Neuronal stem cell (in vitro differentiated cells): Measurements from ENCODE around the gene SVIL.

Experiments
- DNase-seq: peaks from one replicate; pipeline ENCODE4 v3.0.0-alpha.2; 2013; ENCODE audit warnings: low spot score
- H2AFZ ChIP-seq: one replicate; pipeline ENCODE4 v1.6.1; 2013; ENCODE audit warnings: mild to moderate bottlenecking, low read length, inconsistent platforms
- H2AK5ac ChIP-seq: 2 replicates; pipeline ENCODE4 v1.6.1; 2013; ENCODE audit warnings: low read depth, mild to moderate bottlenecking, inconsistent platforms, low read length, moderate library complexity, mixed read lengths
- H2BK120ac ChIP-seq: 2 replicates; pipeline ENCODE4 v1.6.1; 2013; ENCODE audit warnings: low read depth, mild to moderate bottlenecking, inconsistent platforms, low read length, moderate library complexity, mixed read lengths
- H2BK12ac ChIP-seq: one replicate; pipeline ENCODE4 v1.6.1; 2013; ENCODE audit warnings: low read length, inconsistent platforms
- H2BK15ac ChIP-seq: 2 replicates; pipeline ENCODE4 v1.6.1; 2013; ENCODE audit warnings: mild to moderate bottlenecking, low read length, inconsistent platforms, mixed read lengths
- H2BK5ac ChIP-seq: one replicate; pipeline ENCODE4 v1.6.1; 2013; ENCODE audit warnings: inconsistent platforms, mild to moderate bottlenecking, low read length, moderate library complexity
- H3K14ac ChIP-seq: one replicate; pipeline ENCODE4 v1.6.1; 2013; ENCODE audit warnings: low read length, inconsistent platforms
- H3K18ac ChIP-seq: 2 replicates; pipeline ENCODE4 v1.6.1; 2013; ENCODE audit warnings: low read length, inconsistent platforms
- H3K23ac ChIP-seq: 2 replicates; pipeline ENCODE4 v1.6.1; 2013; ENCODE audit warnings: low read depth, mild to moderate bottlenecking, mixed read lengths, low read length, inconsistent platforms; ENCODE audit not compliant: poor library complexity
- H3K27ac ChIP-seq: replicated peaks from 3 replicates; pipeline ENCODE4 v1.5.1; 2013; ENCODE audit warnings: low read length, inconsistent platforms
- H3K27me3 ChIP-seq, 3 experiments: 2 replicates each; pipeline ENCODE4 v1.6.1; 2013; ENCODE audit warnings: low read length in 3 of 3, mild to moderate bottlenecking in 2 of 3, inconsistent platforms in 1 of 3, low read depth in 1 of 3, mixed read lengths in 1 of 3, moderate library complexity in 1 of 3; ENCODE audit not compliant: control insufficient read depth in 3 of 3, insufficient read depth in 3 of 3
- H3K36me3 ChIP-seq, 2 donors: replicated peaks in 1 of 2; 2 replicates each; pipeline ENCODE4 v1.6.1; 2013; ENCODE audit warnings: low read length in 2 of 2; ENCODE audit not compliant: control insufficient read depth in 2 of 2, insufficient read depth in 2 of 2
- H3K4ac ChIP-seq: 2 replicates; pipeline ENCODE4 v1.6.1; 2013; ENCODE audit warnings: inconsistent platforms, mild to moderate bottlenecking, low read length, moderate library complexity
- H3K4me1 ChIP-seq, 2 donors: 1 replicate in 1 of 2; 2 replicates in 1 of 2; pipeline ENCODE4 v1.6.1; 2013; ENCODE audit warnings: low read length in 2 of 2, low read depth in 1 of 2; ENCODE audit not compliant: control insufficient read depth in 2 of 2, insufficient read depth in 1 of 2
- H3K4me2 ChIP-seq: one replicate; pipeline ENCODE4 v1.6.1; 2013; ENCODE audit warnings: mild to moderate bottlenecking, low read length, inconsistent platforms; ENCODE audit not compliant: insufficient read depth, poor library complexity, severe bottlenecking
- H3K4me3 ChIP-seq, 2 donors: 2 replicates each; pipeline ENCODE4 v1.5.1; 2013; ENCODE audit warnings: low read length in 2 of 2, mild to moderate bottlenecking in 2 of 2, inconsistent platforms in 1 of 2, moderate library complexity in 1 of 2
- H3K79me1 ChIP-seq: one replicate; pipeline ENCODE4 v1.6.1; 2013; ENCODE audit warnings: low read depth, mild to moderate bottlenecking, inconsistent platforms, low read length, moderate library complexity
- H3K9ac ChIP-seq: one replicate; pipeline ENCODE4 v1.6.1; 2013; ENCODE audit warnings: mild to moderate bottlenecking, low read depth, low read length, inconsistent platforms; ENCODE audit not compliant: poor library complexity
- H3K9me3 ChIP-seq, 2 donors: replicated peaks in 1 of 2; 2 replicates each; pipeline versions ENCODE3 to v1.6.1; 2013; ENCODE audit warnings: low read length in 2 of 2, mild to moderate bottlenecking in 2 of 2, inconsistent platforms in 1 of 2, low read depth in 1 of 2, mixed read lengths in 1 of 2, moderate library complexity in 1 of 2; ENCODE audit not compliant: control insufficient read depth in 2 of 2, insufficient read depth in 1 of 2
- H4K8ac ChIP-seq: one replicate; pipeline ENCODE4 v1.6.1; 2013; ENCODE audit warnings: low read depth, mild to moderate bottlenecking, inconsistent platforms, low read length, moderate library complexity
- H4K91ac ChIP-seq: one replicate; pipeline ENCODE4 v1.6.1; 2013; ENCODE audit warnings: low read length, low read depth, mild to moderate bottlenecking, inconsistent platforms; ENCODE audit not compliant: poor library complexity
- WGBS, 2 donors: extraction: QIAGEN DNeasy Blood & Tissue Kit; methylation state at CpG; one replicate each; pipeline ENCODE4 v1.1.7; 2013; ENCODE audit warnings: missing lambda C conversion rate in 2 of 2, mixed read lengths in 1 of 2; ENCODE audit not compliant: insufficient read length in 2 of 2, insufficient replicate concordance in 1 of 2; ENCODE audit errors: extremely low coverage in 2 of 2; 5-methylcytosine and 5-hydroxymethylcytosine counted together

Gene SVIL

GRCh38 chr10:29669149-29669548, 34.4 kb upstream of the SVIL start:
- no peaks in the 10 kb centered on the region for H3K79me1 ChIP-seq
- peaks cover 0 to 2% of the 10 kb centered on the region in 2 donors for H3K36me3 ChIP-seq

GRCh38 chr10:29668628-29669027, 33.9 kb upstream of the SVIL start:
- H2AFZ ChIP-seq: no peak overlapping the region
- H3K4me3 ChIP-seq: no peak overlapping the region
- no peak overlapping the region for H3K9ac ChIP-seq
- peaks cover 0 to 2% of the 10 kb centered on the region in 2 donors for H3K36me3 ChIP-seq
- no peak overlapping the region for H3K4ac ChIP-seq
- H2BK12ac ChIP-seq: no peak overlapping the region
- no peak overlapping the region for H2AK5ac ChIP-seq
- H2BK5ac ChIP-seq: no peak overlapping the region
- no peak overlapping the region for H4K91ac ChIP-seq
- H3K18ac ChIP-seq: no peak overlapping the region
- H3K79me1 ChIP-seq: no peaks in the 10 kb centered on the region
- H3K14ac ChIP-seq: no peak overlapping the region
- H2BK120ac ChIP-seq: no peak overlapping the region
- H2BK15ac ChIP-seq: no peak overlapping the region
- H3K4me1 ChIP-seq: peaks cover 3 to 4% of the 10 kb centered on the region in 2 donors
- no peak overlapping the region for H3K23ac ChIP-seq
- H3K9me3 ChIP-seq: peaks cover 0 to 9% of the 10 kb centered on the region in 2 donors
- H3K27ac ChIP-seq: no peak overlapping the region
- no peak overlapping the region for H4K8ac ChIP-seq
- no peak for DNase-seq
- no peak overlapping the region for H3K4me2 ChIP-seq
- no CpG with 5 or more reads among the region's 4 CpGs for WGBS, 2 donors
- H3K27me3 ChIP-seq: no peaks in the 10 kb centered on the region

More at GRCh38 chr10:29669149-29669548, 34.4 kb upstream of the SVIL start:
- H2AK5ac ChIP-seq: no peak overlapping the region
- peaks cover 3 to 4% of the 10 kb centered on the region in 2 donors for H3K4me1 ChIP-seq
- DNase-seq: no peak
- no CpG with 5 or more reads among the region's 3 CpGs for WGBS, 2 donors
- no peak overlapping the region for H3K27ac ChIP-seq
- H3K14ac ChIP-seq: no peak overlapping the region
- H2BK12ac ChIP-seq: no peak overlapping the region
- H2AFZ ChIP-seq: no peak overlapping the region
- no peak overlapping the region for H2BK15ac ChIP-seq
- no peak overlapping the region for H3K23ac ChIP-seq
- no peak overlapping the region for H2BK5ac ChIP-seq
- no peak overlapping the region for H3K9ac ChIP-seq
- no peak overlapping the region for H2BK120ac ChIP-seq
- H3K9me3 ChIP-seq: peaks cover 0 to 11% of the 10 kb centered on the region in 2 donors
- H3K18ac ChIP-seq: no peak overlapping the region
- H3K27me3 ChIP-seq: no peaks in the 10 kb centered on the region
- H4K91ac ChIP-seq: no peak overlapping the region
- H3K4me2 ChIP-seq: no peak overlapping the region
- H3K4ac ChIP-seq: no peak overlapping the region
- H4K8ac ChIP-seq: no peak overlapping the region
- no peak overlapping the region for H3K4me3 ChIP-seq

DNA sequence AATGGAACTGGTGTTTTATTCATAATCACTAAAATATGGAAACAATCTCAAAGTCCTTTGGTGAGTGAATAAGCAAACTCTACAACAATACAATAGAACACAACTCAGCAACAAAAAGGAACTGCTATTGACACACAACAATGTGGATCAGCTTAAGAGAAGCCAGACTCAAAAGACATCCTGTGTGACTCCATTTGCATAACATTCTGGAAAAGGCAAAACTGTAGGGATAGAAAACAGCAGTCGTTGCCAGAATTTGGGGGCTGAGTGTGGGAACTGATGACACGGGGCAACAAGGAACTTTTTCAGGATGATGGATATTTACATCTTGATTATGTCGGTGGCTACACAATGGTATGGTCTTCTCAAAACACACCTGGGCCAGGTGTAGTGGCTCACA, 32.4 kb upstream of the SVIL start:
- H3K36me3 ChIP-seq: peaks cover 0 to 3% of the 10 kb centered on the region in 2 donors
- H3K27ac ChIP-seq: no peak overlapping the region
- no peak overlapping the region for H3K4ac ChIP-seq
- no peak overlapping the region for H3K9ac ChIP-seq
- no peak for DNase-seq
- H4K91ac ChIP-seq: no peak overlapping the region
- WGBS, 2 donors: no CpG with 5 or more reads among the region's 3 CpGs
- H2BK15ac ChIP-seq: no peak overlapping the region
- no peak overlapping the region for H3K4me2 ChIP-seq
- H2BK12ac ChIP-seq: no peak overlapping the region
- H3K4me1 ChIP-seq: peaks cover 3 to 6% of the 10 kb centered on the region in 2 donors
- no peak overlapping the region for H3K23ac ChIP-seq
- H3K4me3 ChIP-seq: no peak overlapping the region
- no peak overlapping the region for H4K8ac ChIP-seq
- H2AK5ac ChIP-seq: no peak overlapping the region
- H2BK5ac ChIP-seq: no peak overlapping the region
- H3K9me3 ChIP-seq: no peaks in the 10 kb centered on the region
- H3K27me3 ChIP-seq: no peaks in the 10 kb centered on the region
- H3K18ac ChIP-seq: no peak overlapping the region
- no peak overlapping the region for H3K14ac ChIP-seq
- no peak overlapping the region for H2BK120ac ChIP-seq
- no peaks in the 10 kb centered on the region for H3K79me1 ChIP-seq
- no peak overlapping the region for H2AFZ ChIP-seq

GRCh38 chr10:29666201-29666600, 31.4 kb upstream of the SVIL start:
- H2BK5ac ChIP-seq: no peak overlapping the region
- H2AK5ac ChIP-seq: no peak overlapping the region
- no peak overlapping the region for H4K91ac ChIP-seq
- H3K79me1 ChIP-seq: no peaks in the 10 kb centered on the region
- H4K8ac ChIP-seq: no peak overlapping the region
- H3K9ac ChIP-seq: no peak overlapping the region
- no peak overlapping the region for H3K27ac ChIP-seq
- H2AFZ ChIP-seq: no peak overlapping the region
- H3K9me3 ChIP-seq: no peaks in the 10 kb centered on the region
- H2BK120ac ChIP-seq: no peak overlapping the region
- peaks cover 0 to 3% of the 10 kb centered on the region in 2 donors for H3K36me3 ChIP-seq
- H3K4me2 ChIP-seq: no peak overlapping the region
- no peak for DNase-seq
- H3K23ac ChIP-seq: no peak overlapping the region
- H3K14ac ChIP-seq: no peak overlapping the region
- H3K4ac ChIP-seq: no peak overlapping the region
- H3K27me3 ChIP-seq: no peaks in the 10 kb centered on the region
- no peak overlapping the region for H3K18ac ChIP-seq
- H2BK15ac ChIP-seq: no peak overlapping the region
- H3K4me1 ChIP-seq: peaks cover 4 to 10% of the 10 kb centered on the region in 2 donors
- WGBS, 2 donors: no CpG with 5 or more reads among the region's 7 CpGs
- H3K4me3 ChIP-seq: no peak overlapping the region
- H2BK12ac ChIP-seq: no peak overlapping the region
